Right ventricle myocardium superior (tissue), 1 donor: Measurements from ENCODE around the gene ING4. TPM values are rescaled to one million over a fixed set of nuclear protein-coding genes. Genes with fewer than 3 reads are reported as not detected.

ENCODE experiments used
- total RNA-seq: library from RNA; stranded (reverse); fragmentation: NEBNext Ultra II Directional; extraction: Animal tissue kit (Norgen Biotek cat#: 25700); gene quantifications from one replicate; pipeline ENCODE4 v1.2.1, GENCODE V29; 2021
- donor health status: DM: no; HTN: yes; CAD: no; lungs with severe emphysema.

Gene ING4
- total RNA-seq, 1 donor from 2014 or later = 25.3 TPM

Other genes starting within 250 kb of the ING4 start
- gene CD27, start 218.2 kb downstream of the ING4 start, total RNA-seq = 0.30 TPM
- 11.1 TPM for gene TAPBPL, start 211.1 kb downstream of the ING4 start, total RNA-seq
- 3.2 TPM for gene VAMP1, start 192.4 kb downstream of the ING4 start, total RNA-seq
- 280 TPM for gene MRPL51, start 169.9 kb downstream of the ING4 start, total RNA-seq
- gene NCAPD2, start 169.0 kb downstream of the ING4 start, total RNA-seq = 8.9 TPM
- 4,109 TPM for gene GAPDH, start 128.6 kb downstream of the ING4 start, total RNA-seq
- gene IFFO1, start 107.1 kb downstream of the ING4 start, total RNA-seq = 14.1 TPM
- gene NOP2, start 94.8 kb downstream of the ING4 start, total RNA-seq = 14.8 TPM
- gene CHD4, start 55.7 kb downstream of the ING4 start, total RNA-seq = 142 TPM
- 7.3 TPM for gene LPAR5, start 27.2 kb downstream of the ING4 start, total RNA-seq
- 0.51 TPM for gene ACRBP, start 15.7 kb downstream of the ING4 start, total RNA-seq
- 23.0 TPM for gene ZNF384, start 26.3 kb upstream of the ING4 start, total RNA-seq
- 0.35 TPM for gene PIANP, start 37.7 kb upstream of the ING4 start, total RNA-seq
- gene COPS7A, start 60.9 kb upstream of the ING4 start, total RNA-seq = 70.4 TPM
- 153 TPM for gene MLF2, start 90.0 kb upstream of the ING4 start, total RNA-seq
- gene PTMS, start 103.2 kb upstream of the ING4 start, total RNA-seq = 108 TPM
- 0.22 TPM for gene LAG3, start 109.4 kb upstream of the ING4 start, total RNA-seq
- 10.4 TPM for gene CD4, start 126.4 kb upstream of the ING4 start, total RNA-seq
- gene GPR162, start 158.7 kb upstream of the ING4 start, total RNA-seq = 4.4 TPM
- gene P3H3, start 165.3 kb upstream of the ING4 start, total RNA-seq = 10.0 TPM
- 2.9 TPM for gene GNB3, start 177.8 kb upstream of the ING4 start, total RNA-seq
- 1.3 TPM for gene CDCA3, start 188.2 kb upstream of the ING4 start, total RNA-seq
- gene USP5, start 189.0 kb upstream of the ING4 start, total RNA-seq = 63.0 TPM
- 804 TPM for gene TPI1, start 204.4 kb upstream of the ING4 start, total RNA-seq
- 3.2 TPM for gene SPSB2, start 210.2 kb upstream of the ING4 start, total RNA-seq
- 8.2 TPM for gene LRRC23, start 241.7 kb upstream of the ING4 start, total RNA-seq